Mesenchymal stem cell (in vitro differentiated cells and primary cell): ENCODE data around the gene MRPS18C.
A peak's percentile ranks its signal among the peaks of the same experiment; 100 is the strongest.
"Not testable (repeated sequence)": the region's sequence is repeated elsewhere in the genome, so short reads cannot be mapped to it uniquely, and the experiment has no call there.

Source experiments
- DNase-seq: peaks from one replicate; pipeline ENCODE4 v3.0.0-alpha.2; 2013
- H2AFZ ChIP-seq: one replicate; pipeline ENCODE4 v1.6.1; 2013; ENCODE audit warnings: low read depth, mild to moderate bottlenecking, control low read depth, inconsistent platforms, low read length, moderate library complexity
- H2AK5ac ChIP-seq: 2 replicates; pipeline ENCODE4 v1.6.1; 2013; ENCODE audit warnings: low read length, moderate library complexity, mild to moderate bottlenecking, inconsistent platforms; ENCODE audit not compliant: severe bottlenecking
- H2BK120ac ChIP-seq: one replicate; pipeline ENCODE4 v1.6.1; 2013; ENCODE audit warnings: low read depth, mild to moderate bottlenecking, inconsistent platforms, low read length, moderate library complexity
- H2BK12ac ChIP-seq, 2 experiments: one replicate each; pipeline ENCODE4 v1.6.1; 2013; ENCODE audit warnings: inconsistent platforms in 2 of 2, low read length in 2 of 2, mild to moderate bottlenecking in 2 of 2, moderate library complexity in 2 of 2, control low read depth in 1 of 2
- H2BK15ac ChIP-seq: one replicate; pipeline ENCODE4 v1.6.1; 2013; ENCODE audit warnings: mild to moderate bottlenecking, low read depth, inconsistent platforms; ENCODE audit not compliant: poor library complexity, severe bottlenecking
- H2BK5ac ChIP-seq: 2 replicates; pipeline ENCODE4 v1.6.1; 2013; ENCODE audit warnings: low read depth, mild to moderate bottlenecking, low read length, control low read depth, inconsistent platforms; ENCODE audit not compliant: poor library complexity, severe bottlenecking
- H3K14ac ChIP-seq, 2 experiments: one replicate each; pipeline ENCODE4 v1.6.1; 2013; ENCODE audit warnings: inconsistent platforms in 2 of 2, low read length in 2 of 2, control low read depth in 1 of 2, mild to moderate bottlenecking in 1 of 2, moderate library complexity in 1 of 2
- H3K18ac ChIP-seq, 2 experiments: one replicate each; pipeline ENCODE4 v1.6.1; 2013; ENCODE audit warnings: inconsistent platforms in 2 of 2, low read length in 2 of 2, control low read depth in 1 of 2, low read depth in 1 of 2, mild to moderate bottlenecking in 1 of 2
- H3K23ac ChIP-seq, 2 experiments: one replicate each; pipeline ENCODE4 v1.6.1; 2013; ENCODE audit warnings: inconsistent platforms in 2 of 2, low read length in 2 of 2, mild to moderate bottlenecking in 2 of 2, moderate library complexity in 2 of 2, control low read depth in 1 of 2
- H3K27ac ChIP-seq: 2 replicates; pipeline ENCODE4 v1.5.1; 2013; ENCODE audit warnings: mild to moderate bottlenecking, moderate library complexity, low read length, control low read depth, inconsistent platforms; ENCODE audit not compliant: poor library complexity, severe bottlenecking
- H3K27me3 ChIP-seq, 2 experiments: 2 replicates each; pipeline versions ENCODE4 v1.6.1 to v1.7.0; 2013; ENCODE audit warnings: low read length in 2 of 2, mild to moderate bottlenecking in 2 of 2, moderate library complexity in 2 of 2, control low read depth in 1 of 2, inconsistent platforms in 1 of 2; ENCODE audit not compliant: control insufficient read depth in 1 of 2, insufficient read depth in 1 of 2
- H3K36me3 ChIP-seq, 2 experiments: 2 replicates each; pipeline versions ENCODE4 v1.6.1 to v1.7.0; 2013; ENCODE audit warnings: low read length in 2 of 2, control low read depth in 1 of 2, inconsistent platforms in 1 of 2, low read depth in 1 of 2, mild to moderate bottlenecking in 1 of 2; ENCODE audit not compliant: insufficient read depth in 2 of 2, control insufficient read depth in 1 of 2
- H3K4ac ChIP-seq, 2 experiments: one replicate each; pipeline ENCODE4 v1.6.1; 2013; ENCODE audit warnings: inconsistent platforms in 2 of 2, low read length in 2 of 2, mild to moderate bottlenecking in 2 of 2, moderate library complexity in 2 of 2, control low read depth in 1 of 2, low read depth in 1 of 2
- H3K4me1 ChIP-seq: 2 replicates; pipeline ENCODE4 v1.6.1; 2013; ENCODE audit warnings: low read depth, low read length, control low read depth; ENCODE audit not compliant: control insufficient read depth, insufficient read depth
- H3K4me2 ChIP-seq: 2 replicates; pipeline ENCODE4 v1.6.1; 2013; ENCODE audit warnings: low read length, mild to moderate bottlenecking, inconsistent platforms; ENCODE audit not compliant: poor library complexity, severe bottlenecking
- H3K4me3 ChIP-seq, 2 experiments: 2 replicates each; pipeline versions ENCODE4 v1.5.1 to v1.7.0; 2013; ENCODE audit warnings: low read length in 2 of 2, mild to moderate bottlenecking in 2 of 2, control low read depth in 1 of 2, low read depth in 1 of 2; ENCODE audit not compliant: insufficient read depth in 1 of 2
- H3K79me1 ChIP-seq: replicated peaks from 2 replicates; pipeline ENCODE4 v1.6.1; 2013; ENCODE audit warnings: mild to moderate bottlenecking, control low read depth, low read length, inconsistent platforms; ENCODE audit not compliant: poor library complexity, severe bottlenecking
- H3K9ac ChIP-seq: 2 replicates; pipeline ENCODE4 v1.7.0; 2013; ENCODE audit warnings: mild to moderate bottlenecking, low read length, moderate library complexity
- H3K9me3 ChIP-seq: 2 replicates; pipeline ENCODE4 v1.7.0; 2013; ENCODE audit warnings: mild to moderate bottlenecking, low read length; ENCODE audit not compliant: control insufficient read depth
- H4K8ac ChIP-seq: one replicate; pipeline ENCODE4 v1.6.1; 2013; ENCODE audit warnings: inconsistent platforms, mild to moderate bottlenecking, low read length, moderate library complexity
- H4K91ac ChIP-seq: one replicate; pipeline ENCODE4 v1.6.1; 2013; ENCODE audit warnings: mild to moderate bottlenecking, low read length, inconsistent platforms
- WGBS: methylation state at CpG from one replicate; pipeline ENCODE4 v1.1.7; 2013; ENCODE audit warnings: mixed read lengths; 5-methylcytosine and 5-hydroxymethylcytosine counted together

The MRPS18C gene

GRCh38 chr4:83486457-83487129, 30.7 kb downstream of the MRPS18C start:
- Histone ChIP-seq H2AK5ac (no peak overlapping the region), H3K79me1 (peaks cover 11% of the 10 kb centered on the region), H2BK15ac (no peak overlapping the region), H4K8ac (no peak overlapping the region), H3K18ac (no peak overlapping the region), H2AFZ (no peak overlapping the region), H2BK120ac (no peak overlapping the region), H3K4me2 (no peak overlapping the region), H3K4me1 (no peaks in the 10 kb centered on the region), H3K27me3 (no peaks in the 10 kb centered on the region), H3K4me3 (no peak overlapping the region), H3K27ac (no peak overlapping the region), H3K14ac (no peak overlapping the region), H3K9ac (no peak overlapping the region), H3K36me3 (peaks cover 4 to 12% of the 10 kb centered on the region in 2 experiments), H3K4ac (no peak overlapping the region), H2BK5ac (no peak overlapping the region), H4K91ac (no peak overlapping the region), H3K23ac (no peak overlapping the region), H3K9me3 (no peaks in the 10 kb centered on the region), H2BK12ac (peak overlapping the region in 1 of 2 experiments; percentile 33)
- WGBS: 89% methylated on average over 3 of the region's 3 CpGs
- no peak for DNase-seq

DNA sequence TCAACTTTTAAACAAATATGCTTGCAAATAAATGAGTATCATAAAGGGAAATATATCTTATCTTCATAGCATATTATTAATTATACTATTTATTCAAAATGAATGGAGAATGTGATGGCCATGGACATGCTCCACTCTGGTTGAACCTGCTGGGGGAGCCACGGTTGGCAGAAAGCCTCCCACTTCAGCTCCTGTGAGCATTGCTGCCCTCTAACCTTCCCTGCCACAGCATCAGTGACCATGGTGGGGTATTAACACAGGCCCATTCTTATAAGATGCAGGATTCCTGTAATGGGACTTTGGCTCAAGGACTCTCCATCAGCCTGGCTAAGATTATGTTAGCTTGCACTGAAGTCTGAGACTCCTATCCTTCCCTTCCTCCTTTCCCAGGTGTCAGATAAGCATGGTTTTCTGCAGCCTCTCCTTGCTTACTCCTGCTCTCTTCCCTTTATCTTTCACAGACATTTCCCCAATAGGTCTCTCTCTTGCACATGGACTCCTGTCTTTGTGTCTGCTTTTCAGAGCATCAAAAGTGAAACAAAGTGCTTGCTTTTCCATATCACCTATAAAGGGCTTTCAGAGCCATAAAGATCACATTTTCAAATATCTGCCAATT, 34.0 kb downstream of the MRPS18C start:
- Histone ChIP-seq H3K4me3 (no peak overlapping the region), H2AK5ac (no peak overlapping the region), H3K14ac (no peak overlapping the region), H4K91ac (no peak overlapping the region), H3K18ac (peak overlapping the region in 1 of 2 experiments; percentile 8), H3K27me3 (no peaks in the 10 kb centered on the region), H3K23ac (no peak overlapping the region), H3K4ac (no peak overlapping the region), H4K8ac (no peak overlapping the region), H2BK12ac (no peak overlapping the region), H3K36me3 (no peaks in the 10 kb centered on the region), H3K27ac (no peak overlapping the region), H3K9ac (no peak overlapping the region), H3K4me2 (no peak overlapping the region), H2BK15ac (no peak overlapping the region), H3K79me1 (no peaks in the 10 kb centered on the region), H2BK5ac (no peak overlapping the region), H3K9me3 (no peaks in the 10 kb centered on the region), H3K4me1 (no peaks in the 10 kb centered on the region), H2BK120ac (no peak overlapping the region), H2AFZ (no peak overlapping the region)
- no peak for DNase-seq
- WGBS: 69% methylated on average over 1 of the region's 1 CpG

GRCh38 chr4:83490876-83491450, 35.1 kb downstream of the MRPS18C start:
- no peak overlapping the region for H2BK12ac ChIP-seq
- H3K27me3 ChIP-seq: no peaks in the 10 kb centered on the region
- H3K27ac ChIP-seq: no peak overlapping the region
- DNase-seq: peak; percentile 53
- H2BK120ac ChIP-seq: no peak overlapping the region
- H4K8ac ChIP-seq: no peak overlapping the region
- no peak overlapping the region for H3K9ac ChIP-seq
- H3K79me1 ChIP-seq: no peaks in the 10 kb centered on the region
- H3K23ac ChIP-seq: no peak overlapping the region
- no peak overlapping the region for H2BK15ac ChIP-seq
- no CpG with 5 or more reads among the region's 1 CpG for WGBS
- H3K9me3 ChIP-seq: no peaks in the 10 kb centered on the region
- H3K14ac ChIP-seq: no peak overlapping the region
- no peak overlapping the region for H3K4me2 ChIP-seq
- H3K4me1 ChIP-seq: no peaks in the 10 kb centered on the region
- H3K18ac ChIP-seq: no peak overlapping the region
- no peak overlapping the region for H3K4ac ChIP-seq
- no peak overlapping the region for H2AK5ac ChIP-seq
- H4K91ac ChIP-seq: no peak overlapping the region
- H2BK5ac ChIP-seq: no peak overlapping the region
- H3K4me3 ChIP-seq: no peak overlapping the region
- H3K36me3 ChIP-seq: no peaks in the 10 kb centered on the region
- no peak overlapping the region for H2AFZ ChIP-seq

DNA sequence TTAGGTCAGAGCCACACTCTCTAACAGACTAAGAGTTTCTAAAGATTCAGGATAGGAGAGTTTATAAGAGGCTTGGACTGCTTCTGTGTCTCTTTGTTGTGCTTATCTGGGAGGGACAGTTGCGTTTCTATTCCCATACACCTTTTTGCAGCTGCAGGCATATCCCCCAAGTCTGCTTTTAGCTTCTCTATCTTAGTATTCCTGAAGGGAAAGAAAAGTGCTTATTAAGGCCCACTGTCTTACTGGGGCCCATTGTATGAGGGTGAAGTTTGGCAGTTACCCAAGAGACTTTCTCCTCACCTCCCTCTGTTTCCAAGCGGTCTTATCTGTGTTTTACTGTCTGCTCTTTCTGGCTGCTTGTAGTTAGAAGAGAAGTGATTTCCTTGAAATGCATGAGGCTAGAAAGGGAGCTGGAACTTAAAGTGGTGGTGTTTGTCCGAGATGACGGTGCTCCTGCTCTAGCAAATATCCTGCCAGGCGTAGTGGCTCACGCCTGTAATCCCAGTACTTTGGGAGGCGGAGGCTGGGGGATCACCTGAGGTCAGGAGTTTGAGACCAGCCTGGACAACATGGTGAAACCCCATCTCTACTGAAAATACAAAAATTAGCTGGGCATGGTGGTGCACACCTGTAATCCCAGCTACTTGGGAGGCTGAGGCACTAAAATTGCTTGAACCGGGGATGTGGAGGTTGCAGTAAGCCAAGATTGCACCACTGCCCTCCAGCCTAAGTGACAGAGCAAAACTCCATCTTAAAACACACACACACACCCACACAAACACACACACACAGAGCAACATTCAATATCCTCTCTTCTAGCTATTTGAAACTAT, 40.4 kb downstream of the MRPS18C start:
- H2BK120ac ChIP-seq, H2BK5ac ChIP-seq, H3K4me1 ChIP-seq, H4K8ac ChIP-seq, H2BK15ac ChIP-seq, H3K9ac ChIP-seq, H3K9me3 ChIP-seq, H3K18ac ChIP-seq, H3K4me3 ChIP-seq, H3K27ac ChIP-seq, H3K4ac ChIP-seq, H2AFZ ChIP-seq, H3K36me3 ChIP-seq, H3K4me2 ChIP-seq, H2AK5ac ChIP-seq, H2BK12ac ChIP-seq, H3K14ac ChIP-seq, H3K79me1 ChIP-seq, DNase-seq, H4K91ac ChIP-seq, H3K27me3 ChIP-seq, H3K23ac ChIP-seq: not testable (repeated sequence)
- 92% methylated on average over 7 of the region's 8 CpGs for WGBS
